NCI-H2029 treated with DMSO at 0.1 percent for 48 hours (cell line): ENCODE data around the gene TARM1.

Source experiments
- DNase-seq: peaks from one replicate; lab custom pipeline; 2025; lab: John Stamatoyannopoulos, UW

Gene TARM1

DNA sequence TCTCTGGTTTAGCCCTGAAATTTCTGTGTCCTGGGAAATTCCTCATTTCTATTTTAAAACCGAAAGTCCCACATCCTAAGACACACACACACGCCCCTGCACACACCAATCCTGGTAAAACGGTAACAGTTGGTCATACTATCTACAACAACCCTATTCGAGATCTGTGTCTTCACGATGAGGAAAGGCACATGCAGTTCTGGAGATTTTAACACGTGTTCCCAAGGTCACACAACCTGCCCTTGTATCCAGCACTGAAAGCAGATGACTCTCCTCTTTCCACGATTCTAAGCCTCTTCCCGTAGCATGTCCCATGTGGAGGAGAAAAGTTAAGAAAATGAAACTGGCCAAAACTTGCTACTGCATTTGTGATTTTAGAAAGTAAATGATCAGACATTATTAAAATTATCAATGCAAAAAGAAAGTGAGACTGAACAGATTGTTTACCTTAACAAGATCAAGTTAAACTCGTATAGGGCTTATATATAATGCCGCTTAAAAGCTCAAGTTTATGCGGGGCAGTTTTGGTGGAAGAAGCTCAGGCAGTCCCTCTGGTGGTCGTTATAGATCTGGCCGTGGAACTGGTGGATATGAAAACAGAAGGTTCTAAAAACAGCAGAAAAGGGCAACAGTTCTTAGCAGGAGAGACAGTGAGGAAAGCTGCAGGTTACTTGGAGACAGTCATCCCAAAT, 50.1 kb downstream of the TARM1 start:
- DNase-seq = no peak

DNA sequence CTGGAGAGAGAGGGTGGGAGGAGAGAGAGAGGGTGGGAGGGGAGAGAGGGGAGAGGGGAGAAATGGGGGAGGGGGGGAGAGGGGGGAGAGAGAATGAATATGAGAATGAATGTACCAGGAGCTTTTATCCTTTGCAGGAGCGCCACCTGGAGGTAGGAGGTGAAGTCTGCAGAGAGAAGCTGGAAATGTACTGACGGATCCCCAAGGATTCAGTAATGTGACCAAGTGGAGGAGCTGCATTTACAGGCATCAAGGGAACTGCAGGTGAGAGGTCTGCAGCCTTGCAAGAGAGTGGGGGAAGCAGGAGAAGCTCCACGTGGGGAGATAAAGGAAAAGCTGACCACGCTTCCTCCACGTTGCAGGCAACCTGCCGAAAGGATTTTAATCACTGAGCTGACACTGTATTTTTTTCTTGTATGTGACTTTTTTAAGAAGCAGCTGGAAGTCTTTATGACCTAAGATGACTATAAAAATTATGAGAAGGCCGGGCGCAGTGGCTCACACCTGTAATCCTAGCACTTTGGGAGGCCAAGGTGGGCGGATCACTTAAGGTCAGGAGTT, 51.2 kb downstream of the TARM1 start:
- DNase-seq = peak; percentile 13

DNA sequence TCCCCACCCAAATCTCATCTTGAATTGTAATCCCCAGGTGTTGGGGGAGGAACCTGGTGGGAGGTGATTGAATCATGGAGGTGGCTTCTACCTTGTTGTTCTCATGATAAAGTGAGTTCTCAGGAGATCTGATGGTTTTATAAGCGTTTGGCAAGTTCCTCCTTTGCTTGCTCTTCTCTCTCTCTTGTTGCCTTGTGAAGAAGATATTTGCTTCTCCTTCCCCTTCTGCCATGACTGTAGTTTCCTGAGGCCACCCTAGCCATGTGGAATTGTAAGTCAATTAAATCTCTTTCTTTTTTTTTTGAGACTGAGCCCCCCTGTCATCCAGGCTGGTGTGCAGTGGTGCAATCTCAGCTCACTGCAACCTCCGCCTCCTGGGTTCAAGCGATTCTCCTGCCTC, 51.9 kb downstream of the TARM1 start:
- DNase-seq = no peak

DNA sequence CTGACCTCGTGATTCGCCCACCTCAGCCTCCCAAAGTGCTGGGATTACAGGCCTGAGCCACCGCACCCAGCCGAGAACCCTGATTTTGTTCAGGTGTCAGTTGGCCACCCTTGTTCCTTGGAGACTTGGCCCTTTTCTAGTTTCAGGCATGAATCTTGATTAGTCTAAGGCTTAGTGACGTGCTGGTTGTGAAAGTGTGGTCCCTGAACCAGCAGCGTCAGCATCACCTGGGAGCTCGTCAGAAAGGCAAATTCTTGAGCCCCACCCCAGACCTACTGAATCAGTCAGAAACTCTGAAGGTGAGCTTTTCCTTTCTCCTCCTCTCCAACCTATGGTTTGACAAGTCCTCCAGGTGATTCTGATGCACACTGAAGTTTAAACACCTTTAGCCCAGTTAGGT, 54.5 kb downstream of the TARM1 start:
- DNase-seq = no peak

DNA sequence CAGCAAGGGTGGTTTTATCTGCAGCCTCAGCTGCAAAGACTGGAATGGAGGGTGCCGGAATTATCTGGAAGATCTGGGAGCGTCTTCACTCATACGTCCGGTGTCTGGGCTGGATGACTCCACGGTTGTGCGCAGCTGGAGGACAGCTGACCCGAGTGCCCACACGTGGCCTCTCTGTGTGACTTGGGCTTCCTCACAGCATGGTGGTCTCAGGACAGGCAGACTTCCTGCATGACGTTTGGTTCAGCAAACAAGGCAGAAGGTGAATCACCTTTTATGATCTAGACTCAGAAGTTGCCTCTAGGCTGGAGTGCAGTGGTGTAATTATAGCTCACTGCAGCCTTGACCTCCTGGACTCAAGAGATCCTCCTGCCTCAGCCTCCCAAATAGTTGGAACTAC, 56.5 kb downstream of the TARM1 start:
- no peak for DNase-seq

DNA sequence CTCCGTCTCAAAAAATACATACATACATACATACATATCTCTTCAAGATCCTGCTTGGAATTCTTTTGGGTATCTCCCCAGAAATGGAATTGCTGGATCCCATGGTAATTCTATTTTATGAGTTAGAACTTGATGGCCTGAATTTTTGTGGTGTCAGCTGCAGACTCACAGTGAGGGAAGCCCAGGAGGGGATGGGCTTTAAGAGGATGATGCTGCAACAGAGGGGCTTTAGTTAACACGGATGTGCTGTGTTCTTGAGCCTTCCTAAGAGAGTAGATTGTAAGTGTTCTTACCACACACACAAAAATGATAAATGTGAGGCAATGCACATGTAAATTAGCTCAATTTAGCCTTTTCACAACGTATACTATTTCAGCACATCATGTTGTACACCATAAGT, 58.0 kb downstream of the TARM1 start:
- DNase-seq = no peak

DNA sequence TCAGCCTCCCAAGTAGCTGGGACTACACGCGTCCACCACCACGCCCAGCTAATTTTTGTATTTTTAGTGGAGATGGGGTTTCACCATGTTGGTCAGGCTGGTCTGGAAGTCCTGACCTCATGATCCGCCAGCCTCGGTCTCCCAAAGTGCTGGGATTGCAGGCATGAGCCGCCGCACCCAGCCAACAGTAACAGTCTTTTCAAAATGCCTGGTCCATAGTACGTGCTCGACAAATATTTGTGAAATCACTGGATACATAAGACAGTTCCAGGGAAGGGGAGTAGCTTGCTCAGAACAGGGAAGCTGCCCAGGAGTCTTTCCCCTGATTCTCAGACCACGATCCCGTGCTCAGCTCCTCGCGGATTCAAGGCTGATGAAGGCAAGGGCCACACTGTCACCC, 59.2 kb downstream of the TARM1 start:
- DNase-seq = no peak

DNA sequence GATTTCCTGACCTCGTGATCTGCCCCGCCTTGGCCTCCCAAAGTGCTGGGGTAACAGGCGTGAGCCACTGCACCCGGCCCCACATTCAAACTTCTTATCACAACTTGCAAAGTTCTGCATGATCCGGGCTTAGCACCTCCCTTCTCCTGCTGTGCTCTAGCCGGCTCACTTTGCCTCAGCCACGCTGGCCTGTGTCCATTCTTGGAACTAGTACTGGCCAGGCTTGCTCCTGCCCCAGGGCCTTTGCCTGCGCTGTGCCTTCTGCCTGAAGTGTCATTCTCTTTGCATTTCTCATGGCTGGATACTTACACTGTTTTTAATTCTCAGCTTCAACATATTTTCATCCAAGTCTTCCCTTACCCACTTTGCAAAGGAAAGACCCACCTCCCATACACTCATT, 59.8 kb downstream of the TARM1 start:
- DNase-seq = no peak
